Endodermal cell (in vitro differentiated cells): ENCODE data around the gene PRSS33. TPM values are rescaled to one million over a fixed set of nuclear protein-coding genes. Genes with fewer than 3 reads are reported as not detected.

ENCODE experiments used
- DNase-seq: peaks from one replicate; pipeline ENCODE4 v3.0.0-alpha.2; 2017
- H3K27ac ChIP-seq: 2 replicates; pipeline ENCODE4 v1.5.1; 2013; ENCODE audit warnings: mild to moderate bottlenecking, low read depth, low read length, moderate library complexity
- H3K27me3 ChIP-seq: 2 replicates; pipeline ENCODE4 v1.6.1; 2013; ENCODE audit warnings: mild to moderate bottlenecking, low read length, moderate library complexity; ENCODE audit not compliant: insufficient read depth, control insufficient read depth, poor library complexity, severe bottlenecking
- H3K36me3 ChIP-seq: 2 replicates; pipeline ENCODE4 v1.7.0; 2013; ENCODE audit warnings: mild to moderate bottlenecking, low read length, moderate library complexity; ENCODE audit not compliant: control insufficient read depth, insufficient read depth
- H3K4me1 ChIP-seq: one replicate; pipeline ENCODE4 v1.7.0; 2013; ENCODE audit warnings: low read length; ENCODE audit not compliant: control insufficient read depth, insufficient read depth
- H3K4me3 ChIP-seq: 2 replicates; pipeline ENCODE4 v1.5.1; 2013; ENCODE audit warnings: mild to moderate bottlenecking, low read length, moderate library complexity
- H3K9ac ChIP-seq: 2 replicates; pipeline ENCODE4 v1.6.1; 2013; ENCODE audit warnings: mild to moderate bottlenecking, low read length, moderate library complexity; ENCODE audit not compliant: poor library complexity, severe bottlenecking; ENCODE audit errors: extremely low read depth
- H3K9me3 ChIP-seq: 2 replicates; pipeline ENCODE4 v1.6.1; 2013; ENCODE audit warnings: mild to moderate bottlenecking, low read length, moderate library complexity; ENCODE audit not compliant: control insufficient read depth
- H3K27ac Mint-ChIP-seq: 2 replicates; pipeline ENCODE4 v1.8.0; 2020; ENCODE audit warnings: mixed read lengths
- H3K27me3 Mint-ChIP-seq: 2 replicates; pipeline ENCODE4 v1.8.0; 2021; ENCODE audit warnings: mild to moderate bottlenecking, mixed read lengths; ENCODE audit not compliant: insufficient read depth
- H3K36me3 Mint-ChIP-seq: 2 replicates; pipeline ENCODE4 v1.8.0; 2020; ENCODE audit warnings: low read depth, mixed read lengths
- H3K4me1 Mint-ChIP-seq: 2 replicates; pipeline ENCODE4 v1.8.0; 2020; ENCODE audit warnings: mixed read lengths
- H3K4me3 Mint-ChIP-seq: 2 replicates; pipeline ENCODE4 v1.8.0; 2020; ENCODE audit warnings: mild to moderate bottlenecking, moderate library complexity, mixed read lengths
- H3K9me3 Mint-ChIP-seq: 2 replicates; pipeline ENCODE4 v1.8.0; 2020; ENCODE audit warnings: mild to moderate bottlenecking, mixed read lengths
- WGBS, 2 experiments: methylation state at CpG; one replicate each; pipeline versions ENCODE4 v1.1.5 to v1.1.7; 2013; ENCODE audit warnings: missing lambda C conversion rate in 2 of 2, mixed read lengths in 1 of 2; ENCODE audit not compliant: insufficient coverage in 1 of 2, insufficient read length in 1 of 2; 5-methylcytosine and 5-hydroxymethylcytosine counted together
- total RNA-seq, 2 donors: library from RNA; stranded (reverse); fragmentation: NEBNext Ultra II Directional in 1 of 2; extraction: Animal tissue kit (Norgen Biotek cat#: 25700) in 1 of 2; gene quantifications; 2 replicates in 1 of 2; 3 replicates in 1 of 2; pipeline ENCODE4 v1.2.1, GENCODE V29; 2021
- TF ChIP-seq, protein P1 (sequence below): fragments of 200-600 bp; sonication (generic); conservative IDR thresholded peaks from 2 replicates; pipeline ENCODE4 v1.5.0; 2021; ENCODE audit warnings: antibody characterized with exemption, mild to moderate bottlenecking

PRSS33 gene
- total RNA-seq, 2 donors from 2014 or later, result 0.35 TPM; not detected in 1

GRCh38 chr16:2804728-2805127 is 17.4 kb upstream of the PRSS33 start:
- Mint-ChIP-seq H3K4me1 (no peaks in the 10 kb centered on the region), H3K4me3 (no peak overlapping the region), H3K27me3 (peaks cover 36% of the 10 kb centered on the region), H3K36me3 (no peaks in the 10 kb centered on the region), H3K27ac (no peak overlapping the region), H3K9me3 (peaks cover 27% of the 10 kb centered on the region)
- Histone ChIP-seq H3K27me3 (peaks cover 4% of the 10 kb centered on the region), H3K9me3 (peaks cover 18% of the 10 kb centered on the region), H3K4me1 (no peaks in the 10 kb centered on the region), H3K27ac (no peak overlapping the region), H3K4me3 (no peak overlapping the region), H3K9ac (no peak overlapping the region), H3K36me3 (no peaks in the 10 kb centered on the region)
- no peak for DNase-seq
- 88% methylated on average over 4 of the region's 4 CpGs; no CpG with 5 or more reads in 1 of the 2 experiments for WGBS, 2 experiments
- TF ChIP-seq, protein P1, sequence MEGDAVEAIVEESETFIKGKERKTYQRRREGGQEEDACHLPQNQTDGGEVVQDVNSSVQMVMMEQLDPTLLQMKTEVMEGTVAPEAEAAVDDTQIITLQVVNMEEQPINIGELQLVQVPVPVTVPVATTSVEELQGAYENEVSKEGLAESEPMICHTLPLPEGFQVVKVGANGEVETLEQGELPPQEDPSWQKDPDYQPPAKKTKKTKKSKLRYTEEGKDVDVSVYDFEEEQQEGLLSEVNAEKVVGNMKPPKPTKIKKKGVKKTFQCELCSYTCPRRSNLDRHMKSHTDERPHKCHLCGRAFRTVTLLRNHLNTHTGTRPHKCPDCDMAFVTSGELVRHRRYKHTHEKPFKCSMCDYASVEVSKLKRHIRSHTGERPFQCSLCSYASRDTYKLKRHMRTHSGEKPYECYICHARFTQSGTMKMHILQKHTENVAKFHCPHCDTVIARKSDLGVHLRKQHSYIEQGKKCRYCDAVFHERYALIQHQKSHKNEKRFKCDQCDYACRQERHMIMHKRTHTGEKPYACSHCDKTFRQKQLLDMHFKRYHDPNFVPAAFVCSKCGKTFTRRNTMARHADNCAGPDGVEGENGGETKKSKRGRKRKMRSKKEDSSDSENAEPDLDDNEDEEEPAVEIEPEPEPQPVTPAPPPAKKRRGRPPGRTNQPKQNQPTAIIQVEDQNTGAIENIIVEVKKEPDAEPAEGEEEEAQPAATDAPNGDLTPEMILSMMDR, result no peak

DNA sequence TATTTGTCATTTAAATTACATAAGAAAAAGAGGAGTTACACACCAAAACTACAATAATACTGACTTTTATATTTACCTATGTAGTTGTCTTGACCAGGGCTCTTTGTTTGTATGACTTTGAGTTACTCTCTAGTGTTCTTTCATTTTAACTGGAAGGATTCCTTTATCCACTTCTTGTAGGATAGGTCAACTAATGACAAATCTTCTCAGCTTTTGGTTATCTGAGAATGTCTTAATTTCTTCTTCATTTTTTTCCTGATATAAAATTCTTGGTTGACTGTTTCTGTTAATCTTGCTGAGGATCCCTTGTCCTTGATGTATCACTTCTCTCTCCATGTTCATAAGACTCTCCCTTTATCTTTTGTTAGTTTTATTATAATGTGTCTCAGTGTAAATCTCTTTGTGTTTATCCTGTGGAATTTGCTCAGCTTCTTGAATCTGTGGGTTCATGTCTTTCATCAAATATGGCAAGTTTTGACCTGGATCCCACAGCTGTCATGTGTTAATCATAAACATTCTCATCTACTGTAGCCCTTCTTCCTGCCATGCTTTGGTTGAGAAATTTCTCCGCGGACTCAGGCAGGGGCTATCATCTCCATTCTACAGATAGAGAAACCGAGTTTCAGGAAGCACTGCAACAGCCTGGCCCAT is 16.3 kb upstream of the PRSS33 start:
- H3K9ac ChIP-seq, result no peak overlapping the region
- H3K27me3 ChIP-seq, result peaks cover 4% of the 10 kb centered on the region
- H3K27ac Mint-ChIP-seq, result no peak overlapping the region
- H3K27ac ChIP-seq, result no peak overlapping the region
- no peaks in the 10 kb centered on the region for H3K36me3 ChIP-seq
- H3K9me3 Mint-ChIP-seq, result peaks cover 24% of the 10 kb centered on the region
- TF ChIP-seq, protein P1, result no peak
- H3K4me3 Mint-ChIP-seq, result no peak overlapping the region
- WGBS, 2 experiments, result 75% methylated on average over 3 of the region's 3 CpGs; no CpG with 5 or more reads in 1 of the 2 experiments
- peaks cover 18% of the 10 kb centered on the region for H3K9me3 ChIP-seq
- H3K4me3 ChIP-seq, result no peak overlapping the region
- no peaks in the 10 kb centered on the region for H3K4me1 Mint-ChIP-seq
- H3K4me1 ChIP-seq, result no peaks in the 10 kb centered on the region
- H3K36me3 Mint-ChIP-seq, result no peaks in the 10 kb centered on the region
- H3K27me3 Mint-ChIP-seq, result peaks cover 34% of the 10 kb centered on the region
- DNase-seq, result no peak

- Mint-ChIP-seq H3K9me3 (peaks cover 18% of the 10 kb centered on the region), H3K4me1 (peaks cover under 1% of the 10 kb centered on the region), H3K27ac (no peak overlapping the region), H3K4me3 (no peak overlapping the region), H3K36me3 (no peaks in the 10 kb centered on the region), H3K27me3 (peaks cover 11% of the 10 kb centered on the region)
- H3K27ac ChIP-seq, result no peak overlapping the region
- no peaks in the 10 kb centered on the region for H3K4me1 ChIP-seq
- 91 to 100% methylated on average over 1 of the region's 1 CpG for WGBS, 2 experiments
- H3K9me3 ChIP-seq, result peaks cover 18% of the 10 kb centered on the region
- TF ChIP-seq, protein P1, result no peak
- H3K9ac ChIP-seq, result no peak overlapping the region
- DNase-seq, result peak; percentile 16
- no peak overlapping the region for H3K4me3 ChIP-seq
- H3K27me3 ChIP-seq, result no peaks in the 10 kb centered on the region
- no peaks in the 10 kb centered on the region for H3K36me3 ChIP-seq
Observed at GRCh38 chr16:2799859-2800226, 12.5 kb upstream of the PRSS33 start.
